Neural progenitor cell (in vitro differentiated cells): ENCODE data around the gene NOP53. TPM values are rescaled to one million over a fixed set of nuclear protein-coding genes. Genes with fewer than 3 reads are reported as not detected.
"Not testable (repeated sequence)": the region's sequence is repeated elsewhere in the genome, so short reads cannot be mapped to it uniquely, and the experiment has no call there.

ENCODE experiments used
- DNase-seq: peaks from one replicate; pipeline ENCODE4 v3.0.0-alpha.2; 2016; ENCODE audit warnings: low spot score
- H2AFZ ChIP-seq: fragments of 200-600 bp; sonication (generic); replicated peaks from 2 replicates; pipeline ENCODE4 v1.6.1; 2016; ENCODE audit warnings: antibody characterized with exemption
- H3F3A ChIP-seq: fragments of 200-600 bp; sonication (generic); 2 replicates; pipeline ENCODE4 v1.6.1; 2016; ENCODE audit warnings: antibody characterized with exemption, low read depth
- H3K27ac ChIP-seq: fragments of 200-600 bp; sonication (generic); 2 replicates; pipeline ENCODE4 v1.5.1; 2016; ENCODE audit warnings: mild to moderate bottlenecking
- H3K27me3 ChIP-seq: fragments of 200-600 bp; sonication (generic); 2 replicates; pipeline ENCODE4 v1.6.1; 2016; ENCODE audit warnings: mild to moderate bottlenecking, moderate library complexity
- H3K36me3 ChIP-seq: fragments of 200-600 bp; sonication (generic); 2 replicates; pipeline ENCODE4 v1.5.1; 2016
- H3K4me1 ChIP-seq: fragments of 200-600 bp; sonication (generic); 2 replicates; pipeline ENCODE4 v1.6.1; 2016; ENCODE audit warnings: mixed run types
- H3K4me2 ChIP-seq: fragments of 200-600 bp; sonication (generic); 2 replicates; pipeline ENCODE4 v1.6.1; 2016
- H3K4me3 ChIP-seq: fragments of 200-600 bp; sonication (generic); 2 replicates; pipeline ENCODE4 v1.5.1; 2016
- H3K79me2 ChIP-seq: fragments of 200-600 bp; sonication (generic); 2 replicates; pipeline ENCODE4 v1.6.1; 2016; ENCODE audit warnings: low read depth
- H3K9ac ChIP-seq: fragments of 200-600 bp; sonication (generic); 2 replicates; pipeline ENCODE4 v1.6.1; 2016
- H3K9me3 ChIP-seq: fragments of 200-600 bp; sonication (generic); 2 replicates; pipeline ENCODE4 v1.5.1; 2016; ENCODE audit warnings: low read depth
- H4K20me1 ChIP-seq: fragments of 200-600 bp; sonication (generic); 2 replicates; pipeline ENCODE4 v1.6.1; 2016; ENCODE audit warnings: low read depth
- H3K27ac Mint-ChIP-seq: 3 replicates; pipeline ENCODE4 v1.8.0; 2021; ENCODE audit warnings: mixed read lengths
- H3K27me3 Mint-ChIP-seq: 2 replicates; pipeline ENCODE4 v1.8.0; 2022; ENCODE audit warnings: low read depth, mild to moderate bottlenecking, inconsistent platforms, moderate library complexity, mixed read lengths; ENCODE audit not compliant: insufficient read depth
- H3K36me3 Mint-ChIP-seq: 3 replicates; pipeline ENCODE4 v1.8.0; 2021; ENCODE audit warnings: mixed read lengths
- H3K4me1 Mint-ChIP-seq: 3 replicates; pipeline ENCODE4 v1.8.0; 2021; ENCODE audit warnings: mixed read lengths
- H3K4me3 Mint-ChIP-seq: 3 replicates; pipeline ENCODE4 v1.8.0; 2021; ENCODE audit warnings: mild to moderate bottlenecking, moderate library complexity, mixed read lengths
- H3K9me3 Mint-ChIP-seq: 3 replicates; pipeline ENCODE4 v1.8.0; 2020; ENCODE audit warnings: mixed read lengths
- EZH2 ChIP-seq: fragments of 200-600 bp; sonication (generic); IDR thresholded peaks from 2 replicates; pipeline ENCODE4 v1.6.1; 2017; ENCODE audit warnings: antibody characterized with exemption, mild to moderate bottlenecking, moderate library complexity
- EZH2phosphoT487 ChIP-seq: fragments of 200-600 bp; sonication (generic); IDR thresholded peaks from 2 replicates; pipeline ENCODE4 v1.6.1; 2017; ENCODE audit warnings: antibody characterized with exemption
- total RNA-seq: library from RNA; depleted of rRNA; stranded (reverse); fragments of >200 nt; gene quantifications from 2 replicates; pipeline ENCODE4 v1.2.3, GENCODE V29; 2015; ENCODE audit warnings: low replicate concordance
- TF ChIP-seq, protein P1 (sequence below): fragments of 200-600 bp; sonication (generic); IDR thresholded peaks from 2 replicates; pipeline ENCODE4 v1.5.1; 2017; ENCODE audit warnings: antibody characterized with exemption, mild to moderate bottlenecking

The NOP53 gene
- total RNA-seq, 1 donor from 2014 or later, result 101 TPM

DNA sequence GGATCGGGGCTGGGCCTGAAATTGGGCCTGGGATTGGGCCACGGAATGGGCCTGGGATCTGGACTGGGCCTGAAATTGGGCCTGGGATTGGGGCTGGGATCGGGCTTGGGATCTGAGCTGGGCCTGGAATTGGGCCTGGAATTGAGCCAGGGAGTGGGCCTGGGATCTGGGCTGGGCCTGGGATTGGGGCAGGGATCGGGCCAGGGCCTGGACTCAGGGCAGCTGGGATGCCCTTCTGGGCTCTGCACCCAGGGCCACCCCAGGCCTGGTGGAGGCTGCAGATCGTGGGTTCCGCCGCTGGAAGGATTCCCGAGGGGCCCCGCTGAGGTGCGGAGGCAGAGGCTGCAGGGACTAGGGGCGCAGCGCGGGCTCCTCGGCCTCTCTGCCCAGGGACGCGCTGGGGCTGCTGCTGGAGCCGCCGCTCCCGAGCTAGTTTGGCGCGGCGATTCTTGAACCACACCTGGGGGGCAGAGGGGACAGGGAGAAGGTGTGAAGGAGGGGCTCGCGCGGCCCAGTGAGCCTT is 57.2 kb downstream of the NOP53 start:
- H3F3A ChIP-seq, result peaks cover 7% of the 10 kb centered on the region
- H3K4me1 Mint-ChIP-seq, result peaks cover 4% of the 10 kb centered on the region
- no peak overlapping the region for H2AFZ ChIP-seq
- no peak overlapping the region for H3K4me3 ChIP-seq
- H4K20me1 ChIP-seq, result no peaks in the 10 kb centered on the region
- H3K27ac ChIP-seq, result no peak overlapping the region
- H3K9me3 ChIP-seq, result peaks cover 5% of the 10 kb centered on the region
- H3K9me3 Mint-ChIP-seq, result peaks cover 11% of the 10 kb centered on the region
- H3K36me3 Mint-ChIP-seq, result peaks cover 5% of the 10 kb centered on the region
- H3K36me3 ChIP-seq, result no peaks in the 10 kb centered on the region
- H3K27me3 Mint-ChIP-seq, result peaks cover 10% of the 10 kb centered on the region
- H3K27me3 ChIP-seq, result no peaks in the 10 kb centered on the region
- DNase-seq, result no peak
- H3K79me2 ChIP-seq, result no peaks in the 10 kb centered on the region
- no peak overlapping the region for H3K27ac Mint-ChIP-seq
- no peak overlapping the region for H3K4me2 ChIP-seq
- peaks cover 10% of the 10 kb centered on the region for H3K4me1 ChIP-seq
- H3K4me3 Mint-ChIP-seq, result no peak overlapping the region
- TF ChIP-seq, protein P1, sequence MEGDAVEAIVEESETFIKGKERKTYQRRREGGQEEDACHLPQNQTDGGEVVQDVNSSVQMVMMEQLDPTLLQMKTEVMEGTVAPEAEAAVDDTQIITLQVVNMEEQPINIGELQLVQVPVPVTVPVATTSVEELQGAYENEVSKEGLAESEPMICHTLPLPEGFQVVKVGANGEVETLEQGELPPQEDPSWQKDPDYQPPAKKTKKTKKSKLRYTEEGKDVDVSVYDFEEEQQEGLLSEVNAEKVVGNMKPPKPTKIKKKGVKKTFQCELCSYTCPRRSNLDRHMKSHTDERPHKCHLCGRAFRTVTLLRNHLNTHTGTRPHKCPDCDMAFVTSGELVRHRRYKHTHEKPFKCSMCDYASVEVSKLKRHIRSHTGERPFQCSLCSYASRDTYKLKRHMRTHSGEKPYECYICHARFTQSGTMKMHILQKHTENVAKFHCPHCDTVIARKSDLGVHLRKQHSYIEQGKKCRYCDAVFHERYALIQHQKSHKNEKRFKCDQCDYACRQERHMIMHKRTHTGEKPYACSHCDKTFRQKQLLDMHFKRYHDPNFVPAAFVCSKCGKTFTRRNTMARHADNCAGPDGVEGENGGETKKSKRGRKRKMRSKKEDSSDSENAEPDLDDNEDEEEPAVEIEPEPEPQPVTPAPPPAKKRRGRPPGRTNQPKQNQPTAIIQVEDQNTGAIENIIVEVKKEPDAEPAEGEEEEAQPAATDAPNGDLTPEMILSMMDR, result no peak
- TF ChIP-seq EZH2phosphoT487, result no peak
- TF ChIP-seq EZH2, result no peak
- no peak overlapping the region for H3K9ac ChIP-seq

DNA sequence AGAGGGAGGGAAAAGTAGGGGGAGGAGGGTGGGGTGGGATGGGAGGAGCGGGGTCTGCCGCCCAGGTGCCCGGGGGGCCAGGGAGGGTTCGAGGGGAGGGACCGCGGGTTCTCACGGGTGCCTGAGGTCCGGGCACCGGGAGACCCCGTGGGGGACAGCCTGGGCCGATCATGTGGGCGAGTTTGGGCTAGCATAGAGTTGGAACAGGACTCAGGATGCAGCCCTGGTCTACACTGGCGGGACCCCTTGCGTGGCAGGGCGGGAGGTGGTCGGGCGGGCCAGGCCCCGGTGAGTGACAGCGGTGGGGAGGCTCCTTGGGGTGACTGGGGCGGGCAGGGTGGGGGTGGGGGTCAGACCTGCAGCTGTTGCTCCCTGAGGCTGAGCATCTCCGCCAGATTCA is 57.8 kb downstream of the NOP53 start:
- H3K4me1 ChIP-seq, H4K20me1 ChIP-seq, H3K27me3 ChIP-seq, H3K4me2 ChIP-seq, H3K4me3 Mint-ChIP-seq, H3K36me3 Mint-ChIP-seq, H3K9ac ChIP-seq, H3K4me1 Mint-ChIP-seq, H3K27ac ChIP-seq, H3K27me3 Mint-ChIP-seq, H2AFZ ChIP-seq, H3K4me3 ChIP-seq, DNase-seq, H3K36me3 ChIP-seq, H3K79me2 ChIP-seq, H3K9me3 ChIP-seq, H3F3A ChIP-seq, H3K27ac Mint-ChIP-seq: not testable (repeated sequence)
- peaks cover 11% of the 10 kb centered on the region for H3K9me3 Mint-ChIP-seq

DNA sequence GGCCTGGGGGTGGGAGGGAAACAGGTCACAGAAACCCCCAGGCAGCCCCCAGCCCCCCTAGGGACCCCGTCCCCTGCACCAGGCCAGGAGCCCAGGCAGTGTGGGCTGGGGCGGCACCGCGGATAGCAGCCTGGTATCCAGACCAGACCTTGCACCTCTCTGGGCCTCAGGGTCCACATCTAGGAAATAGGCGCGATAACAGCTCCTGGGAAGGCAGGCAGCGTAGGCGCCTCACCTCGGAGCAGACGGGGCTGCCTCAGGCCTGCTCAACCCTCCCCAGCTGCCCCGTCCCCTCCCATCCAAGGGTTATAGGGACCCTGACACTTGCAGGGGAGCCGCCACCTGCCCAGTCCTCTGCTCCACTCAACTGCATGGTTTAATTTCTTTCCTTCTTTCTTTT is 58.3 kb downstream of the NOP53 start:
- not testable (repeated sequence) for H2AFZ ChIP-seq, DNase-seq, H3K9me3 ChIP-seq, H3K36me3 Mint-ChIP-seq, H3K27ac Mint-ChIP-seq, H3K4me3 ChIP-seq, H3K4me1 Mint-ChIP-seq, H3F3A ChIP-seq, H3K36me3 ChIP-seq, H3K9ac ChIP-seq, H4K20me1 ChIP-seq, H3K4me2 ChIP-seq, H3K79me2 ChIP-seq, H3K4me1 ChIP-seq, H3K27me3 Mint-ChIP-seq, H3K27me3 ChIP-seq, H3K4me3 Mint-ChIP-seq, H3K27ac ChIP-seq
- H3K9me3 Mint-ChIP-seq, result peaks cover 11% of the 10 kb centered on the region

DNA sequence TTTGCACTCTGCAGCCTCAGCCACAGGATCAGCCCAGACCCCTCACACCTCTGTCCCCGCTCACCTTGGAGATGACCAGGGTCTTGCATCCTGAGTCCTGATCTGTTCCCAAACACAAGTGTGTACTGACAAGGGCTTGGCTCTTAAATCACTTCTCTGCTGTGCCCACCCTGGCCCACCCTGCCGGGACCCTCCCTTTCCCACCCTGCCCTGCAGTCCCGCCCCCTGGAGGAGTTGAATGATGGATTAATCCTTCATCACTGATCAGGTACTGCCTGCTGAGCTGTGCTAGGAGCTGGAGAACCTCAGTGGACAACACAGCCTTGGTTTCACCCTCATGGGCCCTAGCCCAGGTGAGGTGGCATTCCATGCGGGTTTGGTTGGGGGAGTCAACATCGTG is 59.1 kb downstream of the NOP53 start, which contains the start of gene TPRX1:
TSS of gene TPRX1 (minus strand) at position 101 of the 400 bp plus-strand sequence. CDS start at position 89, 12 bp downstream.
- H3K4me1 Mint-ChIP-seq, DNase-seq, H3K36me3 Mint-ChIP-seq, H3K27me3 ChIP-seq, H3K9ac ChIP-seq, H3K4me2 ChIP-seq, H3K27ac ChIP-seq, H3F3A ChIP-seq, H4K20me1 ChIP-seq, H3K4me3 Mint-ChIP-seq, H3K27me3 Mint-ChIP-seq, H3K27ac Mint-ChIP-seq, H3K4me1 ChIP-seq, H3K36me3 ChIP-seq, H3K4me3 ChIP-seq, H2AFZ ChIP-seq, H3K9me3 ChIP-seq, H3K79me2 ChIP-seq, H3K9me3 Mint-ChIP-seq: not testable (repeated sequence)

DNA sequence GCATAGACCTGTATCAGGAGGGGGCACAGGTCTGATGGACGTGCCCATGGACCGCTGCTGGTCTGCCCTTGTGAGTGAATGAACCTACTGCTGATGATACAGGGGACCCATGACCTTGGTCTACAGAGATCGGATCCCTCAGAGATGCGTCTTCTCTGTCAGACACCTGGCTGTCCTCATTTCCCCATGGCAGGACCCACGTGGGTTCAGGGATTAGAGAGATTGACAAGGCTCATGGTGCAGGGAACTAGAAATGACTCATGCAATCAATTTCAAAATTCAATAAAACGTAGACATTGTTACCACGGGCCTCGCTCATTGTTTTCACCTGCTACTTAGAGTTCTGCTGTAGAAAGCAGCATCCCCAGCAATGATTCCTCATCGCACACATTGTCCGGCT is 60.0 kb downstream of the NOP53 start:
- no peak overlapping the region for H3K27ac ChIP-seq
- Mint-ChIP-seq H3K27ac (no peak overlapping the region), H3K4me1 (peaks cover 4% of the 10 kb centered on the region), H3K27me3 (no peaks in the 10 kb centered on the region), H3K9me3 (peaks cover 7% of the 10 kb centered on the region), H3K4me3 (no peak overlapping the region), H3K36me3 (peaks cover 5% of the 10 kb centered on the region)
- no peaks in the 10 kb centered on the region for H3K4me1 ChIP-seq
- no peaks in the 10 kb centered on the region for H4K20me1 ChIP-seq
- peaks cover 5% of the 10 kb centered on the region for H3K9me3 ChIP-seq
- no peaks in the 10 kb centered on the region for H3K27me3 ChIP-seq
- H3K4me3 ChIP-seq, result no peak overlapping the region
- H3K36me3 ChIP-seq, result no peaks in the 10 kb centered on the region
- H2AFZ ChIP-seq, result no peak overlapping the region
- TF ChIP-seq EZH2phosphoT487, result no peak
- TF ChIP-seq, protein P1, result no peak
- TF ChIP-seq EZH2, result no peak
- DNase-seq, result no peak
- H3K4me2 ChIP-seq, result no peak overlapping the region
- peaks cover 11% of the 10 kb centered on the region for H3F3A ChIP-seq
- no peak overlapping the region for H3K9ac ChIP-seq
- H3K79me2 ChIP-seq, result no peaks in the 10 kb centered on the region
